ENCODE measurements around the gene CDK2AP2.
A peak's percentile ranks its signal among the peaks of the same experiment; 100 is the strongest.
"Not testable (repeated sequence)": the region's sequence is repeated elsewhere in the genome, so short reads cannot be mapped to it uniquely, and the experiment has no call there.

CDK2AP2 gene

DNA sequence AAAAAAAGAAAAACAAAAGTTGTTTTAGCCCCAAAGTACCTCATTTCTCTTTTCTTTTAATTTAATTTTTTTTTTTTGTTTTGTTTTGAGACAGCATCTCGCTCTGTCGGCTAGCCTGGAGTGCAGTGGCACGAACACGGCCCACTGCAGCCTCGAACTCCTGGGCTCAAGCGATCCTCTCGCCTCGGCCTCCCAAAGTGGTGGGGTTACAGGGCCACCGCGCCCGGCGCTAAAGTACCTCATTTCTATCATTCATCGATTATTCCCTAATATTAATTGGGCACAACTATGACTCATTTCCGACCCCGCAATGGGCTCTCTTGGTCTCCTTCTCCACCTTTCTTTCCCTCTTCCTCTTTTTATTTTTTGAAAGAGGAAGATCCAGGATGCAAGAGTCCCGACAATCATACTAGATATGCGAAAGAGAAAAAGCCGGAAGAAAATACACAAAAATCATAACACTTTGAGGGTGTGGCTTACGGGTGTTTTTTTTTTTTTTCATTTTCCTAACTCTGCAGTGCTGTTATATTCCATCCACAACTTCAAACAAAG is 25.6 kb downstream of the CDK2AP2 start:
- Histone ChIP-seq H3K4me1 (ENCODE audit: insufficient read depth, low read length) (no peaks in the 10 kb centered on the region), H3K27ac (ENCODE audit: low read length) (no peak overlapping the region), H3K27me3 (ENCODE audit: insufficient read depth, low read length) (peaks cover 10% of the 10 kb centered on the region), H3K4me3 (ENCODE audit: low read length) (peak overlapping the region; percentile 69), H3K9ac (ENCODE audit: low read depth, low read length) (no peak overlapping the region), H3K9me3 (ENCODE audit: insufficient read depth, low read depth, low read length) (no peaks in the 10 kb centered on the region), H3K36me3 (ENCODE audit: insufficient read depth, low read depth, low read length) (no peaks in the 10 kb centered on the region)

DNA sequence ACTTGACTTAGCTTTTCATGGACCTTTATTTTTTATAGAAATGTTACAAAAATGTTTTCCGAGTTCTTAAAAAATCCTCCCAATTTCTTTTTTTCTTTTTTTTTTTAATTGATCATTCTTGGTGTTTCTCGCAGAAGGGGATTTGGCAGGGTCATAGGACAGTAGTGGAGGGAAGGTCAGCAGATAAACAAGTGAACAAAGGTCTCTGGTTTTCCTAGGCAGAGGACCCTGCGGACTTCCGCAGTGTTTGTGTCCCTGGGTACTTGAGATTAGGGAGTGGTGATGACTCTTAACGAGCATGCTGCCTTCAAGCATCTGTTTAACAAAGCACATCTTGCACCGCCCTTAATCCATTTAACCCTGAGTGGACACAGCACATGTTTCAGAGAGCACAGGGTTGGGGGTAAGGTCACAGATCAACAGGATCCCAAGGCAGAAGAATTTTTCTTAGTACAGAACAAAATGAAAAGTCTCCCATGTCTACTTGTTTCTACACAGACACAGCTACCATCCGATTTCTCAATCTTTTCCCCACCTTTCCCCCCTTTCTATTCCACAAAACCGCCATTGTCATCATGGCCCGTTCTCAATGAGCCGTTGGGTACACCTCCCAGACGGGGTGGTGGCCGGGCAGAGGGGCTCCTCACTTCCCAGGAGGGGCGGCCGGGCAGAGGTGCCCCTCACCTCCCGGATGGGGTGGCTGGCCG is 30.5 kb downstream of the CDK2AP2 start:
- H3K4me1 ChIP-seq (ENCODE audit: insufficient read depth, low read length) = not testable (repeated sequence)

DNA sequence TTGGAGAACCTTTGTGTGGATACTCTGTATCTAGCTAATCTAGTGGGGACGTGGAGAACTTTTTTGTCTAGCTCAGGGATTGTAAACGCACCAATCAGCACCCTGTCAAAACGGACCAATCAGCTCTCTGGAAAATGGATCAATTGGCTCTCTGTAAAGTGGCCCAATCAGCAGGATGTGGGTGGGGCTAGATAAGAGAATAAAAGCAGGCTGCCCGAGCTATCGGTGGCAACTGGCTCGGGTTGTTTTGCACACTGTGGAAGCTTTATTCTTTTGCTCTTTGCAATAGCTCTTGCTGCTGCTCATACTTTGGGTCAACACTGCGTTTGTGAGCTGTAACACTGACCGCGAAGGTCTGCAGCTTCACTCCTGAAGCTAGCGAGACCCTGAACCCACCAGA is 31.3 kb downstream of the CDK2AP2 start:
- not testable (repeated sequence) for H3K4me3 ChIP-seq (ENCODE audit: low read length); H3K36me3 ChIP-seq (ENCODE audit: insufficient read depth, low read depth, low read length); H3K9me3 ChIP-seq (ENCODE audit: insufficient read depth, low read depth, low read length); H3K9ac ChIP-seq (ENCODE audit: low read depth, low read length); H3K27ac ChIP-seq (ENCODE audit: low read length); H3K27me3 ChIP-seq (ENCODE audit: insufficient read depth, low read length); H3K4me1 ChIP-seq (ENCODE audit: insufficient read depth, low read length)

More for the DNA sequence above, 30.5 kb downstream of the CDK2AP2 start:
- H3K36me3 ChIP-seq (ENCODE audit: insufficient read depth, low read depth, low read length); H3K9me3 ChIP-seq (ENCODE audit: insufficient read depth, low read depth, low read length); H3K27ac ChIP-seq (ENCODE audit: low read length); H3K4me3 ChIP-seq (ENCODE audit: low read length); H3K9ac ChIP-seq (ENCODE audit: low read depth, low read length); H3K27me3 ChIP-seq (ENCODE audit: insufficient read depth, low read length): not testable (repeated sequence)

DNA sequence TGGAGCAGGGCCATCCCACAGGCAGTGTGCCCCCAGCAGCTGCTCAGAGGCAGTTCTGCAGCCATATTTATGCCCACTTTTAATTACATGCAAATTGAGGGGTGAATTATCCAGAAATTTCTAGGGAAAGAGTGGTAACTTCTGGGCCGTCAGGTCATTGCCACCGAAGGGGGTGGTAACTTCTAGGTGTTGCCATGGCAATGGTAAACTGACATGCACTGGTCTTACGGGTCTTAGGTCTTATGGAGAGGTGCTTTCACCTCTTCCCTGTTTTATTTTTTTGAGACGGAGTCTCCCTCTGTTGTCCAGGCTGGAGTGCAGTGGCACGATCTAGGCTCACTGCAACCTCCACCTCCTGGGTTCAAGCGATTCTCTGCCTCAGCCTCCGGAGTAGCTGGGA is 35.1 kb downstream of the CDK2AP2 start:
- Histone ChIP-seq H3K27me3 (ENCODE audit: insufficient read depth, low read length) (no peaks in the 10 kb centered on the region; the same call in 1 of the 2 replicates), H3K9ac (ENCODE audit: low read depth, low read length) (no peak overlapping the region)

DNA sequence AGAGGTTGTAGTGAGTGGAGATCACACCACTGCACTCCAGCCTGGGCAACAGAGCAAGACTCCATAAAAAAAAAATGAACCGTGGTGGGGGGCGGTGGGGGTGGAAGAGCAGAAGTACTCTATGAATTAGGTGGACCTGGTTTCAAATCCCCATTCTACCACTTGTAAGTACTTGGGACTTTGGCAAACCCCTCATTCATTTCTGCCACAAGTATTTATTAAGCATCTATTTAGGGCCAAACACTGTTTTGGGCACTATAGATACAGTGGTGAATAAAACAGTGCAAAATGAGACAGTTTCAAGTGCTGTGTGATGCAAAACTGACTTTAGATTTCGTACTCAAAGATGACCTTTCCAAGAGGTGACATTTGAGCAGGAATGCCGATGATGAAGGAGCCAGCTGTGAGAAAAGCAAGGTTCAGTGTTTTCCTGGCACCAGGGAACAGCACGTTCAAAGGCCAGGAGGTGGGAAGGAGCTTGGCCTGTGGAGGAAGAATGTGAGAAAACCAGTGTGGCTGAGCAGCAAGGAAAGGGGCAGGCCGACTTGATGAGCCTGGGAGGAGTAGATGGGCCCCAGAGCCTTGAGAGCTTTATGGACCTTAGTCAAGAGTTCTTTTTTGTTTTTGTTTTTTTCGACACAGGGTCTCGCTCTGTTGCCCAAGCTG is 37.5 kb downstream of the CDK2AP2 start:
- Histone ChIP-seq H3K9me3 (ENCODE audit: insufficient read depth, low read depth, low read length) (no peaks in the 10 kb centered on the region), H3K27ac (ENCODE audit: low read length) (no peak overlapping the region), H3K27me3 (ENCODE audit: insufficient read depth, low read length) (no peaks in the 10 kb centered on the region; the same call in 1 of the 2 replicates), H3K4me3 (ENCODE audit: low read length) (no peak overlapping the region), H3K36me3 (ENCODE audit: insufficient read depth, low read depth, low read length) (no peaks in the 10 kb centered on the region), H3K4me1 (ENCODE audit: insufficient read depth, low read length) (peaks cover 6% of the 10 kb centered on the region; the same call in 1 of the 2 replicates), H3K9ac (ENCODE audit: low read depth, low read length) (no peak overlapping the region)

More for the DNA sequence above, 35.1 kb downstream of the CDK2AP2 start:
- Histone ChIP-seq H3K4me3 (ENCODE audit: low read length) (no peak overlapping the region), H3K36me3 (ENCODE audit: insufficient read depth, low read depth, low read length) (no peaks in the 10 kb centered on the region), H3K4me1 (ENCODE audit: insufficient read depth, low read length) (peaks cover 5% of the 10 kb centered on the region; the same call in 1 of the 2 replicates), H3K9me3 (ENCODE audit: insufficient read depth, low read depth, low read length) (no peaks in the 10 kb centered on the region), H3K27ac (ENCODE audit: low read length) (no peak overlapping the region)

DNA sequence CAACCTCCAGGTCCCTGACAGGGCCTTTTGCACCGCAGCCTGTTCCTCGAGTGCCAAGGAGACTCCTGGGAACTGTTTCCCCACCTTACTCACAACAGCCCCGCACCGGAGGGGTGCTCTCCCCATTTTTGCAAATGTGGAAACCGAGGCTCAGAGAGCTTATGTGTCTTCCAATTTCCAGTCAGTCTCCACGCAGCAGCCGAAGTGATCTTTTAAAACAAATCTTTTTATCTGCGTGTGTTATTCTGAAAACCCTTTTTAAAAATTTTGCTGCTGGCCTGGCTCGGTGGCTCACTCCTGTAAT is 38.5 kb downstream of the CDK2AP2 start:
- Histone ChIP-seq H3K9ac (ENCODE audit: low read depth, low read length) (peak overlapping the region; percentile 54; the same call in 1 of the 2 replicates), H3K4me3 (ENCODE audit: low read length) (peak overlapping the region; percentile 64), H3K9me3 (ENCODE audit: insufficient read depth, low read depth, low read length) (no peaks in the 10 kb centered on the region), H3K27me3 (ENCODE audit: insufficient read depth, low read length) (no peaks in the 10 kb centered on the region; the same call in 1 of the 2 replicates), H3K4me1 (ENCODE audit: insufficient read depth, low read length) (peaks cover 6% of the 10 kb centered on the region; the same call in 1 of the 2 replicates), H3K36me3 (ENCODE audit: insufficient read depth, low read depth, low read length) (no peaks in the 10 kb centered on the region), H3K27ac (ENCODE audit: low read length) (no peak overlapping the region)

DNA sequence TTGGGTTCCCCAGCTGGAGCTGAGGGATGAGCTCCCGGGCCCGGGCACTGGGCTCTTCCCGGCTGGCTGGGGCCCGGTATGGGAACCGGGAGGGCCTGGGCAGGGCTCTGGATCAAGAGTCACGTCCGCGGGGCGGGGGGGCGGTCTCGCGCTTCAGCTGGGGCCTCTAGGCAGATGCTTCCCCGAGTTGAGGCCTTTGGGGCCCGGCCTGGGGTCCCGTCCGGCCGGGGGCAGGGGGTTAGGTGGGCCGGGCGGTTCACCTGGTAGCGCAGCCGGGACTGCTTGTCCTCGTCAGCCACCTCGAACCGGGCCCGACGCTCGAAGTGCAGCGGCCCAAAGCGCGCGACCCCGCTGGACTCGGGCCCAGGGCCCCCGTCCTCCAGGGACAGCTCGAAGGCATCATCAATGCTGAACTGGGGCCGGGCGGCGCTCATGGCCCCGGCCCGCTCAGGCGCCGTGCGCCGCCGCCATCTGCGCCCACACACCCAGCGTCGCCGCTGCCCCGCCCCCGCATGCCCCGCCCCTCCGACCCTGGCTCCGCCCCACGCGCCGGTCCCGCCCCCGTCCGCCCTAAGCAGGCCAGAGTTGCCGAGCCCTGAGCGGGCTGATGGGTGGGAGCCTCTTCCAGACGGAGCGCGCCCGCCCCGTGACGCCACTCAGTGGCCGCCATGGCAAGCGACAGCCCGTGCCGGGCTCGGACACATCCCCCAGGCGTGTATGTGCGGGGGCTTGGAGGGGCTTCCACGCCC is 39.0 kb downstream of the CDK2AP2 start, which contains the start of gene TMEM134:
Gene TMEM134 (minus strand): TSS at position 493 of the 749 bp plus-strand sequence. CDS start 59 bp downstream, at position 434.
- peak within 1 kb of the TSS; percentile 64 for H3K9ac ChIP-seq (ENCODE audit: low read depth, low read length)
- no peaks in the 10 kb centered on the region for H3K36me3 ChIP-seq (ENCODE audit: insufficient read depth, low read depth, low read length)
- H3K27ac ChIP-seq (ENCODE audit: low read length) = no peak within 1 kb of the TSS
- peak within 1 kb of the TSS; percentile 69 for H3K4me3 ChIP-seq (ENCODE audit: low read length)
- H3K9me3 ChIP-seq (ENCODE audit: insufficient read depth, low read depth, low read length) = no peaks in the 10 kb centered on the region
- peaks cover 11% of the 10 kb centered on the region for H3K4me1 ChIP-seq (ENCODE audit: insufficient read depth, low read length)
- H3K27me3 ChIP-seq (ENCODE audit: insufficient read depth, low read length) = no peaks in the 10 kb centered on the region; the same call in 1 of the 2 replicates

DNA sequence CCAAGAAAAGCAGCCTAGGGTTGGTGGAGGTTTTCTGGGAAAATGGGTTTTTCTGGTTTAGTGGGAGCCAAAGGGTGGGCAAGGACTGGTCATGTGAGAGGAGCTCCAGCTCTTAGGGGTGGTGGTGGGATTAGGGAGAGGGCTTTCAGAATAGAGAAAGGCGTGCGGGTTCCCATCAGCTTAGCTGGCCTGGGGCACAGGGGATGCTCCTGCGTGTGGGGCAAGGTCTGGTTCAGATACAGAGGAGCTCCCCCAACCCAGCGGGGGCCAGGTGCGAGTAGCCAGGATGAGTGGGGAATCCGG is 39.6 kb downstream of the CDK2AP2 start:
- Histone ChIP-seq H3K4me3 (ENCODE audit: low read length) (peak overlapping the region; percentile 69), H3K4me1 (ENCODE audit: insufficient read depth, low read length) (peaks cover 11% of the 10 kb centered on the region), H3K27ac (ENCODE audit: low read length) (no peak overlapping the region), H3K27me3 (ENCODE audit: insufficient read depth, low read length) (no peaks in the 10 kb centered on the region; the same call in 1 of the 2 replicates), H3K36me3 (ENCODE audit: insufficient read depth, low read depth, low read length) (no peaks in the 10 kb centered on the region), H3K9me3 (ENCODE audit: insufficient read depth, low read depth, low read length) (no peaks in the 10 kb centered on the region), H3K9ac (ENCODE audit: low read depth, low read length) (peak overlapping the region; percentile 64; the same call in 1 of the 2 replicates)

DNA sequence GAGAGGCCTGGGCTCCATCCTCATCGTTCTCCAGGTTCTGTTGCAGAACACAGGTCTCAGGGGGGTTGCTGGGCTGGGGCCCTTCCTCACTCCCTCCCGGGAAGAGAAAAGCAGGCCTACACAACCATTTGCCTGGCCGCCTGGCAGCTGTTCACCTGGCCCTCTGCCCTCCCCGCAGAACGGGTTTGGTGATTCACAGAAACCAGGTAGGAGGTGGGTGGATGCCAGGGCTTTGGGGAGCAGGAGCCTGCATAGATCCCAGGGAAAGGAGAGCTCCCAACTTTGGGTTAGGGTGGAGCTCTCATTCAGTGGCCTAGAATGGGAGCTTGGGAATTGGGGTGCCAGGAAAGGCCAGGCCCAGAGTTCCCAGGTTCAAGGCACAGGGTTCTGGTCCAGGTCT is 39.9 kb downstream of the CDK2AP2 start:
- Histone ChIP-seq H3K4me1 (ENCODE audit: insufficient read depth, low read length) (peaks cover 11% of the 10 kb centered on the region), H3K9ac (ENCODE audit: low read depth, low read length) (peak overlapping the region; percentile 64; the same call in 1 of the 2 replicates), H3K4me3 (ENCODE audit: low read length) (peak overlapping the region; percentile 69), H3K27ac (ENCODE audit: low read length) (no peak overlapping the region), H3K36me3 (ENCODE audit: insufficient read depth, low read depth, low read length) (no peaks in the 10 kb centered on the region), H3K9me3 (ENCODE audit: insufficient read depth, low read depth, low read length) (no peaks in the 10 kb centered on the region), H3K27me3 (ENCODE audit: insufficient read depth, low read length) (no peaks in the 10 kb centered on the region; the same call in 1 of the 2 replicates)

DNA sequence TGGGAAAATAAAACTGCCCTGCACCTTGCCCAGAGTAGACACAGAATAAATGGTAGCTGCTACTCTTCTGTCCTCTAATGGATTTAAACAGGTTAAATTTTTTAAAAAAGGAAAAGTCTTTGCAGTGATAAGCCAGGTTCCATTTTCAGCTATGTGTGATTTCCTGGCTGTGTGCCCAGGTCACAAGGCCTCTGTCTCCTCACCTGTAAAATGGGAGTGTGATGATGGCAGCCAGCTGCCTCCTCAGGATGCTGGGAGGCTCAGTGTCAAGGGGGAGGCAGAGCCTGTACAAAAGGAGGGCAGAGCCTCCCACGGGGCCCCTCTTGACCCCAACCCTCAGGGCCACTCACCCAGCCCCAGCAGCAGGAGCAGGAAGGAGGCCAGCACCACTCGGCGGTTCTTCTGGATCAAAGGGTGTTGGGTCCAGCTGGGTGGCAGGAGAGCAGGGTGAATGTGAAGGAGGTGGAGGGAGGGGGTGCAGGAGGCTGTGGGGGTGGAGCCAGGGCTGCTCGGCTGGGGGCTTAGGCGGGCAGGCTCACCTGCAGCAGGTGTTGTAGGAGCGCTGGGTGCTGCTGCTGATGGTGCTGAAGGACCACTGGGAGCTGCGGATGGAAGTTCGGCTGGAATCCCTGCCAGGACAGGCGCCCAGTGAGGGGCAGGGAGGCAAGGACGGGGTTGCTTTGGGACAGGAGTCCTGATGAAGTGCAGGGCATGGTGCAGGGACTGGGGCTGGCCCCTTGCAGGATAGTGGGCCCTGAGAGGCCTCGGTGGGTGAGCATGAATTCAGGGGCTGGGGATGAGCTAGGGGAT is 40.8 kb downstream of the CDK2AP2 start:
- Histone ChIP-seq H3K36me3 (ENCODE audit: insufficient read depth, low read depth, low read length) (no peaks in the 10 kb centered on the region), H3K9ac (ENCODE audit: low read depth, low read length) (peak overlapping the region; percentile 27; the same call in 1 of the 2 replicates), H3K4me1 (ENCODE audit: insufficient read depth, low read length) (peaks cover 11% of the 10 kb centered on the region), H3K4me3 (ENCODE audit: low read length) (no peak overlapping the region), H3K27ac (ENCODE audit: low read length) (no peak overlapping the region), H3K27me3 (ENCODE audit: insufficient read depth, low read length) (no peaks in the 10 kb centered on the region; the same call in 1 of the 2 replicates), H3K9me3 (ENCODE audit: insufficient read depth, low read depth, low read length) (no peaks in the 10 kb centered on the region)

DNA sequence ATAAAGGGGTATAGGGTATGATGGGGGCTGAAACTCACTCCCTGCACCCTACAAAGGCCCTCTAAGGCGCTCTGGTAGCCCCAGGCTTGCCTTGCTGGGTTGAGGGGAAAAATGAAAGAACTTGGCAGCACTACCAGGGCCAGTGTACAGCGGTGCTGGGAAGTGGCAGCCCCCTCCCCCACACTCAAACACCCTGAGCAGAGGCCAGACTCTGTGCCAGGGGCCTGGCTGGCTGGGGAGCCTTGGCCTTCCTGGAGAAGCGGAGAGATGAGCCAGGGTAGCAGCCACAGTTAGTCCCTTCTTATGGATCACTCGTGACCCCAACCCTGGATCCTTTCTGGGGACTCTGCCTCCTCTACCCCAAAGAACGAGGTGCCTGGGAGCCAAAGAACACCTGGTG is 41.6 kb downstream of the CDK2AP2 start:
- H3K9me3 ChIP-seq (ENCODE audit: insufficient read depth, low read depth, low read length) = no peaks in the 10 kb centered on the region
- H3K27ac ChIP-seq (ENCODE audit: low read length) = no peak overlapping the region
- no peak overlapping the region for H3K9ac ChIP-seq (ENCODE audit: low read depth, low read length)
- H3K4me3 ChIP-seq (ENCODE audit: low read length) = no peak overlapping the region
- H3K27me3 ChIP-seq (ENCODE audit: insufficient read depth, low read length) = no peaks in the 10 kb centered on the region; the same call in 1 of the 2 replicates
- no peaks in the 10 kb centered on the region for H3K36me3 ChIP-seq (ENCODE audit: insufficient read depth, low read depth, low read length)
- H3K4me1 ChIP-seq (ENCODE audit: insufficient read depth, low read length) = peaks cover 11% of the 10 kb centered on the region

All from iPS-20b (cell line).